GM19455 (cell line): ENCODE results near the gene C1QL1.

Experiments
- ATAC-seq: cut with Tn5 transposase; IDR thresholded peaks from one replicate; pipeline ENCODE4 v1.9.1; 2021; ENCODE audit not compliant: unreplicated experiment

Gene C1QL1

GRCh38 chr17:44968225-44969143, at the start of gene C1QL1:
Gene C1QL1 (minus strand): TSS chr17:44968303. CDS start chr17:44968048, 255 bp downstream.
- peak; percentile 80 for ATAC-seq

GRCh38 chr17:45016823-45017222, 48.7 kb upstream of the C1QL1 start:
- ATAC-seq: no peak

GRCh38 chr17:45016237-45016636, 48.1 kb upstream of the C1QL1 start:
- no peak for ATAC-seq

GRCh38 chr17:45013021-45013997, 45.2 kb upstream of the C1QL1 start:
- no peak for ATAC-seq

- ATAC-seq: no peak
Measured at GRCh38 chr17:45011767-45012166, 43.7 kb upstream of the C1QL1 start.

- no peak for ATAC-seq
Measured at GRCh38 chr17:45009676-45010467, 41.8 kb upstream of the C1QL1 start.

GRCh38 chr17:45008216-45008615, 40.1 kb upstream of the C1QL1 start:
- no peak for ATAC-seq

- no peak for ATAC-seq
Measured at GRCh38 chr17:45006927-45007461, 38.9 kb upstream of the C1QL1 start.

GRCh38 chr17:45005700-45006099, 37.6 kb upstream of the C1QL1 start:
- ATAC-seq: no peak

- no peak for ATAC-seq
Measured at GRCh38 chr17:45004388-45004787, 36.3 kb upstream of the C1QL1 start.

- no peak for ATAC-seq
Measured at GRCh38 chr17:45003877-45004276, 35.8 kb upstream of the C1QL1 start.

GRCh38 chr17:45001310-45001709, 33.2 kb upstream of the C1QL1 start:
- no peak for ATAC-seq

GRCh38 chr17:44999433-44999832, 31.3 kb upstream of the C1QL1 start:
- no peak for ATAC-seq

GRCh38 chr17:44998646-44999045, 30.5 kb upstream of the C1QL1 start:
- ATAC-seq: no peak

GRCh38 chr17:44997733-44998520, 29.8 kb upstream of the C1QL1 start:
- ATAC-seq: no peak

GRCh38 chr17:44996304-44996703, 28.2 kb upstream of the C1QL1 start:
- ATAC-seq: no peak

- ATAC-seq: no peak
Measured at GRCh38 chr17:44995436-44996001, 27.4 kb upstream of the C1QL1 start.

- no peak for ATAC-seq
Measured at GRCh38 chr17:44992242-44992939, 24.3 kb upstream of the C1QL1 start.

- ATAC-seq: no peak
Measured at GRCh38 chr17:44990994-44991393, 22.9 kb upstream of the C1QL1 start.
